ENCODE measurements around the gene UBTD1.
"Not testable (repeated sequence)": the region's sequence is repeated elsewhere in the genome, so short reads cannot be mapped to it uniquely, and the experiment has no call there.

The UBTD1 gene

GRCh38 chr10:97468162-97468561 is 30.6 kb upstream of the UBTD1 start:
- no peak overlapping the region for H3K27ac ChIP-seq
- TF ChIP-seq, protein P1, sequence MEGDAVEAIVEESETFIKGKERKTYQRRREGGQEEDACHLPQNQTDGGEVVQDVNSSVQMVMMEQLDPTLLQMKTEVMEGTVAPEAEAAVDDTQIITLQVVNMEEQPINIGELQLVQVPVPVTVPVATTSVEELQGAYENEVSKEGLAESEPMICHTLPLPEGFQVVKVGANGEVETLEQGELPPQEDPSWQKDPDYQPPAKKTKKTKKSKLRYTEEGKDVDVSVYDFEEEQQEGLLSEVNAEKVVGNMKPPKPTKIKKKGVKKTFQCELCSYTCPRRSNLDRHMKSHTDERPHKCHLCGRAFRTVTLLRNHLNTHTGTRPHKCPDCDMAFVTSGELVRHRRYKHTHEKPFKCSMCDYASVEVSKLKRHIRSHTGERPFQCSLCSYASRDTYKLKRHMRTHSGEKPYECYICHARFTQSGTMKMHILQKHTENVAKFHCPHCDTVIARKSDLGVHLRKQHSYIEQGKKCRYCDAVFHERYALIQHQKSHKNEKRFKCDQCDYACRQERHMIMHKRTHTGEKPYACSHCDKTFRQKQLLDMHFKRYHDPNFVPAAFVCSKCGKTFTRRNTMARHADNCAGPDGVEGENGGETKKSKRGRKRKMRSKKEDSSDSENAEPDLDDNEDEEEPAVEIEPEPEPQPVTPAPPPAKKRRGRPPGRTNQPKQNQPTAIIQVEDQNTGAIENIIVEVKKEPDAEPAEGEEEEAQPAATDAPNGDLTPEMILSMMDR (conservative IDR thresholded peaks at IDR 0.05), result no peak

DNA sequence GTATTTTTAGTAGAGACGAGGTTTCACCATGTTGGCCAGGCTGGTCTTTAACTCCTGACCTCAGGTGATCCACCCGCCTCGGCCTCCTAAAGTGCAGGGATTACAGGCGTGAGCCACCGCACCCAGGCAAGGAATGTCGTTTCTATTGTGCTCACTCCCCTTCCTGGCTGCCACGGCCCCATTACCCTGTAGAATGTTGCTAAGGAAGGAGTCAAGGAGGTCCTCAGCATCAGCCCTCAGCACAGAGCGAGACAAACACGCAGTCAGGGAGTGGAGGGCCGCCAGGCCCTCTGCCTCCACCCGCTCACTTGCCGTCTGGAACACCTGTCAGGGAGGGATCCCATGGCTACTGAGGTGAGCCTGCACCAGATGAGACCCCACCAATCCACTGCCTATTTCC is 29.9 kb upstream of the UBTD1 start:
- H3K27ac ChIP-seq, result not testable (repeated sequence)

- TF ChIP-seq, protein P1 (conservative IDR thresholded peaks at IDR 0.05), result no peak
- no peak overlapping the region for H3K27ac ChIP-seq
Measured at GRCh38 chr10:97474918-97475317, 23.8 kb upstream of the UBTD1 start.

DNA sequence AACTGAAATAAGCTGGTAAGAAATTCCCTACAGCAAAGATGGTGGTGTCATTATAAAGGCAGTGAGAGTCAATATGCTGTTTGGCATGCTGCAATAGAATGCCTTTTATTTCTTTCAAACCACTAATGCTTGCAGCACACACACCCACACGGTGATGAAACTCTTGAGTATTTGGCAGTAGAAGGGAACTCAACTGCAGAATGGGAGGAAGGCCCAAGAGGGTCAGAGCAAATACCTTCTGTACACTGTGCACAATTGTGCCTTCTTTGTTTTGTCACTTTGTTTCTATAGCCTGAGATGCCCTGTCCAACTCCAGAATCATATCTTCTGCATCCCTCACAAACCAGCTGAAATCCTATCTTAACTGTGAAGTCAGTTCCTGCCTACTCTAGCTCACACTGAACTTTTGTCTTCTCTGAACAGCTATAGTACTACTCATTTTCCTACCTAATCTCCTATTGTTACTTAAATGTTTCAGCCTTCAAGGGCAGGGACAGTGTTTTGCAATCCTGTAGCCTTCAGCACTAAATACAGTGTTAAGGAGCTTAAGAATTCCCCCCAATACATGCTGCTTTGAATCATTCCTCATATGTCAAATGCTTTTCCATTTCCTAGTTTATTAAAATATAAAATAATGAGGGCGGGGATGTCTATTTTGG is 22.7 kb upstream of the UBTD1 start:
- H3K27ac ChIP-seq, result no peak overlapping the region
- TF ChIP-seq, protein P1 (conservative IDR thresholded peaks at IDR 0.05), result no peak

- not testable (repeated sequence) for H3K27ac ChIP-seq
Measured at GRCh38 chr10:97479410-97479809, 19.3 kb upstream of the UBTD1 start.

GRCh38 chr10:97479939-97480338 is 18.8 kb upstream of the UBTD1 start:
- H3K27ac ChIP-seq, result no peak overlapping the region
- TF ChIP-seq, protein P1 (conservative IDR thresholded peaks at IDR 0.05), result no peak

DNA sequence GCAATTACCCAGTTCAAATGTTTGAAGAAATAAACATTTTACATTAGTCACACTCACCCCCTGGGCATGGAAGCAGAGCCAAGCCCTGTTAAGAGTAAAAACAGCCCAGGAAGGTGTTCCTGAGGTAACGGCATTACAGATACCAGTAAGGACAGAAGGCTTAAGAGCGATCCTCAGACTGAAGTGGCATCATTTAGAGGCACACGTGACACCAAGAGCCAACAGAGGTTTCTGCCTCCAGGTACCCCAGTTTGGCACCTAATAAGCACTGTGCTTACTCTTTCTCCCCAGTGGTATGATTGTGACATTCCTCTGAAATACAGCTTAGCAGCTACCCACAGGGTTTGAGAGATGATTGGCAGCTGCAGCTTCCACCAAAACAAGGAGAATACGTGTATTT is 17.7 kb upstream of the UBTD1 start:
- no peak overlapping the region for H3K27ac ChIP-seq
- TF ChIP-seq, protein P1 (conservative IDR thresholded peaks at IDR 0.05), result no peak

DNA sequence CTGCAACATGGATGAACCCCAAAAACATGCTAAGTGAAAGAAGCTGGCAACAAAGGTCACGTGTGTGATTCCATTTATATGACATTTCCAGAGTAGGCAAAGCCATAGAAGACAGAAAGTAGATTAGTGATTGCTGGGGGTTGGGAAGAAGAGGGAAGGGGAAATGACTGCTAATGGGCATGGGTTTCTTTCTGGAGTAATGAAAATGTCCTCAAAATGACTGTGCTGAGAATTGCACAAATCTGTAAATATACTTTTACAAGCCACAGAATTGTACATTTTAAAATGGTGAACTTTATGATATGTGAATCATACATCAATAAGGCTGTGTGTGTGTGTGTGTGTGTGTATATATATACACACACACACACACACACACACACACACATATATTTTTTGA is 16.3 kb upstream of the UBTD1 start:
- TF ChIP-seq, protein P1 (conservative IDR thresholded peaks at IDR 0.05), result no peak
- H3K27ac ChIP-seq, result no peak overlapping the region

DNA sequence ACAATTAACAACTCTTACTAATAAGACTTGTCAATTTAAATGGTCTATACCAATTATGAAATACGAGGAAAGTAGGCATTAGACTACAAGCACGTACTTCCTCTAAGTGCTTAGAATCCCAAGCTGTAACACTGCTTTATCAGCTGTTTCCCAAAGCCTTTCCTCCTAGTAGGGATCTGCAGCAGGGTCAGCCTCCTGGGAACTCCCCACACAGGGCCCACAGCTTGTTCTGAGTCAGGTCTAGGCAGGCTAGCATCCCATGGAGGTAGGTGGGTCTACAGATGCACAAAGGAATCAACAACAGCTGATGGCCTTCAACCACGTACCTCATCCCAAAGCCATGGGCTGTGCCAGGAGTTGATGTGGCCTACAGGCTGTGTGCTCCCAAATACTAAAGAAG is 15.2 kb upstream of the UBTD1 start:
- H3K27ac ChIP-seq, result no peak overlapping the region
- TF ChIP-seq, protein P1 (conservative IDR thresholded peaks at IDR 0.05), result no peak
